NCI-H345 (cell line): ENCODE results near the gene ACBD6.

ENCODE experiments used
- DNase-seq: peaks from one replicate; lab custom pipeline; 2025; lab: John Stamatoyannopoulos, UW

The ACBD6 gene

DNA sequence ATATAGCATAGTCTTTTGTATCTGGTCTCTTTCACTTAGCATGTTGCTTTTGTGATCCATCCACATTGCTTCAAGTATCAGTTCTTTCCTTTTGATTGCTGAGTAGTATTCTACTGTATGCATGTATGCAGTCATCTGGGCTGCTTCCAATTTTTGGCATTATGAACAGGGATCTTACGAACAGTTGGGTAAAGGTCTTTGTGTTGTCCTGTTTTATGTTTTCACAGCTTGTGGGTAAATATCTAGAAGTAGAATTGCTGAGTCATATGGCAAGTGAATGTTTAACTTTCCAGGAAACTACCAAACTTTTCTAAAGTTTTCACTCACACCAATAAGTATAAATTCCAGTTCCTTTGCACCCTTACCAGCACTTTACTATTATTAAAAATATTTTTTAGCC, 211.4 kb downstream of the ACBD6 start:
- DNase-seq, result no peak

GRCh38 chr1:180290265-180291001, 211.9 kb downstream of the ACBD6 start:
- no peak for DNase-seq

- DNase-seq, result no peak
Measured at GRCh38 chr1:180288940-180289339, 213.4 kb downstream of the ACBD6 start.

DNA sequence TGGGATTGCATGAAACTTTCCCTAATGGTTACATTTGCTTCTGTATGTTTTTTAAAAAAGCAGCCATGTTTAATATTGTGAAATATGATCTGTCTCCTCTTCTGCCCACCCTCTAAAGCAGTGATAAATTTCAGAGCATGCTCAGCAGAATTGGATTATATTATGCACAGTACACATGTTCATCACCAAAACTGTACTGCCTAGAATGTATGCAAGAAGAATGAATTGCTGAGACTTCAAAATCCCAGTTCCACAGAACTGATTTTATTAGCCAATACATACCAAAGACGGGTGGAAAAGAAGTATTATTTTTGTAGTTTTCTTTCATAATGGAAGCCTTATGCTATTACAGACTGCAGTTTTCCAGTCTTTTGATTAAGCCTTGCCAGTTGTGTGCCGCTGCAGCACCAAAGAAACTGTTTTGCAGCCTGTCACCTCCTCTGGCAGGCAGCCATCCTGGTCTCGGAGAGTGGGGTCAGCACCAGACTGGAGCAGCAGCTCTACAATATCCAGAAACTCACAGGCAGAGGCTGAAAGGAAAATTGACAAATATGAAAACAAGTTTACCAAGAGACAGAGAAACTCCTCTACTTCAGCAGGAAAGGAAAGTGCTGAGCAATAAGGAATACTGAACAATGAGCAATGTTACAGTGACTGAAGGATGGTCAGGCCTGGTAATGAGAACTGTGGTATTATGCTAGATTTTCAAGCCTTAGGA, 214.2 kb downstream of the ACBD6 start:
- no peak for DNase-seq

- DNase-seq, result no peak
Measured at GRCh38 chr1:180286417-180286816, 216.0 kb downstream of the ACBD6 start.

DNA sequence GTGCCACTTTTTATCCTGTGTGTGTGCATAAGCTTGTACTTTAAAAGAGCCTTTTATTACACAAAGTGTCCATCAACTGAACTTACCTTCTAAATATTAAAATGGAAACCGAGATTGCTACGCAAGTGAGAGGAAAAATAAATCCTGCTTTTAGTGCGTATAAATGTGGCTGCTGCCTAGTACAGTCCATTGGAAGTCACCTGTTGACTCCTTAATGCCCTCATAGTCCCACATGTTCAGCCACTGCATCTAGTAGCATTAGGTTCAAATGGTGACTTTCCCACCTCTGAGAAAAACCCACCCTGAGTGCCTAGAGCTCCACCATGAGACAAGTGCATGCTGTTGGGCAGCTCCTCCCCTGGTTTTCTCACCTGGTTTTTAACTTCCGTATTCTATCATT, 219.3 kb downstream of the ACBD6 start:
- DNase-seq, result no peak

DNA sequence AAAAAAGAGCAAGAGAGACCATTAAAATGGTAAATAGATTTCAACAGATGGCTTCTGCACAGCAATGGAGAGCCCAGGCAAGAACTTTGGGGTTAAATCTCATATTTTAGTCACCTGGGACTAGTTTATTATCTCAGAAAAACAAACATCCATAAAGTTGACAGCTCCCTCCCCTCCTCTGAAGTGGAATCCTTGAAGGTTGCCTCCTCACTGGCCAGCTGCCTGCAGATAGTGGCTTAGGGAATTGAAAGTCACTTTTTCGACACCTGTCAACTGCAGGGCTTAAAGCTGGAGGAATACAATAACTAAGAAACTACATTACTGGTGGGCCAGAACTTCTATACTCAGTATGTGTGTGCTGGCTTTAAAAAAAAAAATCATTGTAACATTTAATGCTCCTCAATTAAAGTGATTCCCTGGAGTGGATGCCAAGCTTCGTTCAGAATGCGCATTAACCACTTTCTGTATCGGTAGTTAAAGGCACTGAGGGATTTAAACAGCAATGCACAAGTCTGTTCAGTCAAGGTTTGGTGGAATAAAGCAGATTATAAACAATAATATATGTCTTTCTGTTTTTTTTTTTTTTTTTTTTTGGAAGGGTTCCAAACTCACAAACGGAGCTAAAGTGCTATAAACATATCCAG, 219.9 kb downstream of the ACBD6 start:
- DNase-seq, result no peak

GRCh38 chr1:180281490-180281889, 220.9 kb downstream of the ACBD6 start:
- DNase-seq, result no peak

DNA sequence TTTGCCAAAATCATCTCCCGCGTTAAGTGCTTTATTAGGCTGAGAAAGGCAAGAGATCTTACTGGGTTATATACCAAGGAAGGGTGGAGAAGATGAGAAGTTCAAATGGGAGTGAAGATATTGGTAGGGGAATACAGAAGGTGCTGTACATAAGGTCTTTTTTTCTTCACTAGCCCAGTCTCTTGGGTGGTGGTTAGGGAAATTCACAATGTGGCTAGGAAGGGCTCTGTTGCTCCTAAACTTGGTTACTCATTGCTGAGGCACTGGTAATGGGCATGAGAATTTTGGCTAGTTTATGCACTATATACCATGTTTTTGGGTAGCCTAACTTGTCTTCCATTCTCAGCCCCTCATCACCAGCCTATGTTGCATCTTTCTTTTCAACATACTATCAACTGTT, 221.8 kb downstream of the ACBD6 start:
- DNase-seq, result no peak

GRCh38 chr1:180279651-180280050, 222.7 kb downstream of the ACBD6 start:
- DNase-seq, result no peak

DNA sequence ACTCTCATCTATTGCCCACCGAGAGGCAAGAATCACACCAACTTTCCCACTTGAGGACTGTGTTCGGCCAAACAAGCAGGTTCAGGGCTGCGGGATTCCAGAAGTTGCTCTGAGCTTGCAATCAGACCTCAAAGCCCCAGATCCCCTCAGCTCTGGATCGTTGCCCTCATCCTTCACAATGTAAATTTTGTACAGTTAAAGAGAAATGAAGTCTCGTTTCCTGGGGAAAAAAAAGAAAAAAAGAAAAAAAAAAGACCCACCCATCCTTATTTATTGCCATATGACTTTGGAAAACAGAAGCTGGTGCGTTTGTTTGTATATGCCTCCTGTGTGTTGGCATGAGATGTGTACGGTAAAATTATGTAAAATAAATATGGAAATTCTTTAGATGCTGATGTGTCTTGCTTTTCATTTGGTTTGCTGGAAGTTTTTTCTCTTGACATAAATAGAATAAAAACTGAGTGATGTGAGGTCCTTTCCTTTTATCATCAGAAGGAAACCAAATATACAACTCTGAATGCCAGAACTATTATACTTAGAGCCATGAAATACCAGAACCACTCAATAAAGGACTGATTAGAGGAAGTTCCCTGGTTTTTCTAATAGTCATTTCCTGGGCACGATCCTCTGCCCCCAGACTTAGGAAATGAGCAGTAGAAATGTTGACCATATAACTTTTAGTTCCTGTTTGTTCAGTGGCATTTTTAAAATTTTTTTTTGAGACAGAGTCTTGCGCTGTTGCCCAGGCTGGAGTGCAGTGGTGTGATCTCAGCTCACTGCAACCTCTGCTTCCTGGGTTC, 223.6 kb downstream of the ACBD6 start:
- DNase-seq, result no peak

DNA sequence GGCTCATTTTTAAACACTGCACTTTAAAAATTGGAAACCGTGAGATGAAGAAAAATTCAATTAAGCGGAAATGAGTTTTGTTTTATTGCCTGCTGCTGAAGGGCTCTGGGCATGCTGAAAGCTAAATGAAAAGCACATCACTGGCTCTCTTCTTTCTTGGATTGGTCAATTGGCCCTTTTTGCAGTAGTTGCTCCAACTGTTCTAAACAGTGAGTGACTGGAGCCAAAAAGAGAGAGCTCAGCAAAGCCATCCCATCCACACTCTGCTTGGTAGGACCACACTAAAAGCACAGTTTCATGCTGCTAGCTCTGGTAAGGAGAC, 224.2 kb downstream of the ACBD6 start:
- no peak for DNase-seq

GRCh38 chr1:180277476-180278193, 224.7 kb downstream of the ACBD6 start:
- no peak for DNase-seq

DNA sequence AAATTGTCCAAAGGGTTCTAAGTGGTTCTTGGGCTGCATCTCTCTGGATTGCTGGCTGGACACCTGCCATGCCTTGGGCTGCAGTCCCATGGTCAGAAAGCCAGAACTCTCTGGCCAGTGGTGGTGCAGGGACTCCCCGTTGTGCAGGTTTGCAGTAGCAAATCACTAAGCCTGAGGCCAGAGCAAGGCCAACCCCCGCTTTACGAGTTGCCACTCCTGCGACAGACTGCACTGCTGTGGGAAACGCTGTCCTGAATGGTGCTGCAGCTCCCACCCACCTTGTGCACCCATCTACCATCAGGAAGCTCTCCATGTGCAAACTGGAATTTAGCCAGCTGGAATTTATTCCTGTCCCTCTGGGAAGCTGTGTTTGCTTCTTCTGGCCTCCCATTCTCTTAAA, 226.7 kb downstream of the ACBD6 start:
- DNase-seq, result no peak

DNA sequence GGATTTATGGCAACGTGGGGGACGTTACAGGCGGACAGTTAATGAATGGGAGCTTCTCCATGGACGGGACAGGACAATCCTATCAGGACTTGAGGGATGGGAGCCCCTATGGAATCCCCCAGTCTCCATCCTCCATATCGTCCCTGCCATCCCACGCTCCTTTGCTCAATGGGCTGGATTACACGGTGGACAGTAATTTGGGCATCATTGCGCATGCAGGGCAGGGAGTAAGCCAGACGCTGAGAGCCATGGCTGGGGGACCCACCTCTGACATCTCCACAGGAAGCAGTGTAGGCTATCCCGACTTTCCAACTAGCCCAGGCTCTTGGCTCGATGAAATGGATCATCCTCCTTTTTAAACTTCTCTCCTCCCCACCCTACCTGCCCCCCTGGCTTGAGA, 228.2 kb downstream of the ACBD6 start:
- DNase-seq, result no peak

DNA sequence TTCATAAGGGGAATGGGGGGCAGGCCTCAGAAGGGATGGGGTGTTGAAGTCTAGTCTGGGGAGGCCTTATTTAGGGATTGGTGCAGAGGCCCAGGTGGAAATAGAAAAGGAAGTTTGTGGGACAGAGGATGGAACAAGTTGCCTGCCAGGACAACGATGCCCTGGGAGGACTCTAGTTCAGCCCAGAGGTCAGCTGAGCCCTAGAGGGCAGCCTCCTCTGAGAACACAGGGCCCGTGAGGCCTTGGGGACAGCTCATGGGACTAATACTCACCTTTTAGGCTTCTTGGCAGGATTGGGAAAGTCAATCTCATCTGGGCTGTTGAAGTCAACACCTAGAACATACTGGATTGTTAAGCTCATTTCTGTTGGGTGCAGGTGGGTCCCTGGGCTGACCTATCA, 229.3 kb downstream of the ACBD6 start:
- DNase-seq, result no peak

DNA sequence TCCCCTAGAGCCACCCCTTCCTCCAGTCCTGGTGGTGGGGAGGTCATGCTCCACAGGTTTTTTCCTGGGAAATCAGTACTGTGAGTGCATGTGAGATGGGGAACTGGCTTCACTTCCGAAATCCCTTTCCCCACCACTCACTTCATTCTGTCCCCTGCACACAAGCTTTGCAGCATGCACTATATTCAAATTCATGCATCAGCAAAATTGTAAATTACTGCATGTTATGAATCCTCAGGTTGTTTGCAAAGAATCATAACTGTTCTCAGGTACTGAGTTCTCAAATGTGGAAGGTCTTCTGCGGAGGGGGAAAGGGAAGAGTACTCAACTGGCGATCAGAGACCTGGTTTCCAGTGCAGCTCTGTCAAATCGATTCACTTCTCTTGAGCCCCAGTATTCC, 230.0 kb downstream of the ACBD6 start:
- DNase-seq, result no peak

- DNase-seq, result no peak
Measured at GRCh38 chr1:180271272-180272255, 230.8 kb downstream of the ACBD6 start.

GRCh38 chr1:180270530-180271271, 231.7 kb downstream of the ACBD6 start:
- no peak for DNase-seq
